ENCODE measurements around the gene SLC51B. TPM values are rescaled to one million over a fixed set of nuclear protein-coding genes. Genes with fewer than 3 reads are reported as not detected.
A peak's percentile ranks its signal among the peaks of the same experiment; 100 is the strongest.

SLC51B gene
- total and polyA plus RNA-seq, 2 of the 4 experiments (the other 2 are of a cell fraction) = not detected

DNA sequence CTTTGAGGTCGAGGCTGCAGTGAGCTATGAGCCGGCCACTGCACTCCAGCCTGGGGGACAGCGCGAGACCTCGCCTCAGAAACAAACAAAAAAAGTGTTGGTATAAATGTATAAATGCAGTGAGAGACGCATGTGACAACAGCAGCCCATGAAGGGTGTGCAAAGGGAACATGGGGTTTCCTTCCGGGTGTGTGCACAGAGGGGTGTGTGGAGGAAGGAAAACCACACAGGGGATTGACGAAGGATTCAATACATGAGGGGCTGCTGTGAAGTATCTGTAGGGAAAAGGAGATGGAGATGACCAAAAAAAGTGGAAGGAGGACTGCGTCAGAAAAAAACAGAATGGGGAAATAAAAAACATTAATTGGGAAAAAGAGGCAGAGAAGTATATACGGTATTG is 16.8 kb upstream of the SLC51B start:
- CTCF ChIA-PET = no interaction called here
- peaks cover 11% of the 10 kb centered on the region for H3K36me3 ChIP-seq (ENCODE audit: control insufficient read depth, insufficient read depth, low read length)
- peak overlapping the region; percentile 62 for H2AFZ ChIP-seq (replicated peaks; ENCODE audit: low read length, poor library complexity)
- H3K9me1 ChIP-seq (ENCODE audit: insufficient read depth, low read length) = peaks cover 8% of the 10 kb centered on the region; the same call in 1 of the 2 replicates
- no peak overlapping the region for H2AK5ac ChIP-seq (ENCODE audit: low read depth, low read length)
- peak overlapping the region; percentile 71 for H3K9ac ChIP-seq (ENCODE audit: low read depth, low read length)
- peak overlapping the region; percentile 73 for H2AK9ac ChIP-seq (replicated peaks; ENCODE audit: low read depth, low read length, poor library complexity)
- no peak overlapping the region for H3K18ac ChIP-seq (ENCODE audit: low read depth, low read length)
- no peak overlapping the region for H2BK20ac ChIP-seq (ENCODE audit: low read depth, low read length)
- H3K14ac ChIP-seq (replicated peaks; ENCODE audit: low read depth, low read length) = peak overlapping the region; percentile 64
- no peak overlapping the region for H2BK5ac ChIP-seq (ENCODE audit: low read depth, low read length, poor library complexity, severe bottlenecking)
- POLR2A ChIA-PET (ENCODE audit: unreplicated experiment) = no interaction called here
- no peaks in the 10 kb centered on the region for H3K27me3 ChIP-seq (ENCODE audit: control insufficient read depth, insufficient read depth, low read length)
- H3K27ac ChIP-seq (ENCODE audit: insufficient read depth, low read length) = no peak overlapping the region
- intact Hi-C loops (cut with micrococcal nuclease) (loop anchor here (5.0 kb wide), 1 partner anchor 186 kb away; the partner anchor contains the start of gene PLEKHO2), dilution Hi-C loops (cut with HindIII; ENCODE audit: low sequenced_read_pairs, unreplicated experiment) (no loop called here), in situ Hi-C loops (cut with MboI; ENCODE audit: low sequenced_read_pairs) (no loop called here)
- BruUV-seq (replicated peaks) = no TSS peak
- H4K91ac ChIP-seq (ENCODE audit: insufficient read depth, low read depth, low read length) = no peak overlapping the region
- H3K4ac ChIP-seq (ENCODE audit: low read depth, low read length) = no peak overlapping the region
- peaks cover 12 to 19% of the 10 kb centered on the region in 2 experiments; a peak in 3 of 4 replicates for H3K79me1 ChIP-seq (ENCODE audit: low read depth in 1 of 2, low read length in 2 of 2)
- H4K5ac ChIP-seq (ENCODE audit: low read depth, low read length) = no peak overlapping the region
- no peak overlapping the region for H2BK120ac ChIP-seq (ENCODE audit: low read depth, low read length)
- 39% methylated on average over 4 of the region's 10 CpGs; no CpG with 5 or more reads in 1 of the 2 experiments for WGBS, 2 experiments (ENCODE audit: extremely low coverage in 2 of 2, insufficient read length in 1 of 2)
- peak overlapping the region; percentile 68; the same call in 1 of the 2 replicates for H3K23ac ChIP-seq (ENCODE audit: low read depth, low read length)
- H3K4me2 ChIP-seq (ENCODE audit: low read depth, low read length) = peak overlapping the region; percentile 100
- H3K9me3 ChIP-seq (ENCODE audit: control insufficient read depth, insufficient read depth, low read length) = no peaks in the 10 kb centered on the region
- peaks cover 2% of the 10 kb centered on the region; the same call in 1 of the 2 replicates for H3K4me1 ChIP-seq (ENCODE audit: control insufficient read depth, insufficient read depth, low read length)
- H2BK15ac ChIP-seq (ENCODE audit: low read depth, low read length) = no peak overlapping the region
- peak overlapping the region in 1 of 2 experiments; percentile 32; a peak in 1 of 4 replicates for H4K8ac ChIP-seq (ENCODE audit: low read depth in 2 of 2, low read length in 2 of 2)
- DNase-seq (no peak), ATAC-seq (ENCODE audit: low read depth) (no peak)
- H4K20me1 ChIP-seq (ENCODE audit: insufficient read depth, low read length) = 0 out of 2 replicates have a peak, but pooled peaks cover 8% of the 10 kb centered on the region
- TF ChIP-seq POLR2A (IDR thresholded peaks at IDR 0.05; ENCODE audit: low read depth, low read length) = no peak
- TF ChIP-seq MAZ (IDR thresholded peaks at IDR 0.05; ENCODE audit: borderline replicate concordance, low read depth, low read length) = no peak
- TF ChIP-seq MXI1 (IDR thresholded peaks at IDR 0.05; ENCODE audit: borderline replicate concordance, low read depth, low read length) = no peak
- TF ChIP-seq FOS (IDR thresholded peaks at IDR 0.05; ENCODE audit: low read depth, low read length) = no peak
- TF ChIP-seq RCOR1 (IDR thresholded peaks at IDR 0.05; ENCODE audit: insufficient replicate concordance, low read length) = no peak
- TF ChIP-seq CHD1 (IDR thresholded peaks at IDR 0.05; ENCODE audit: low read depth, low read length) = no peak
- no peak for TF ChIP-seq RFX5 (IDR thresholded peaks at IDR 0.05; ENCODE audit: low read depth, low read length)
- TF ChIP-seq CEBPB (IDR thresholded peaks at IDR 0.05; ENCODE audit: low read depth, low read length) = no peak
- TF ChIP-seq NFE2L2 (IDR thresholded peaks at IDR 0.05; ENCODE audit: low read depth, low read length) = no peak
- TF ChIP-seq RAD21 (IDR thresholded peaks at IDR 0.05; ENCODE audit: low read length) = no peak
- TF ChIP-seq BHLHE40 (IDR thresholded peaks at IDR 0.05; ENCODE audit: low read depth, low read length) = no peak
- H3K56ac ChIP-seq (ENCODE audit: extremely low read depth, insufficient read depth, low read length) = 0 out of 2 replicates have a peak overlapping the region, but pooled peaks have one; percentile 19
- peak overlapping the region; percentile 81 for H3K4me3 ChIP-seq (ENCODE audit: insufficient read depth, low read depth, low read length)

All from IMR-90 (cell line).